Measurements from ENCODE around the gene APOBEC3F.

DNA sequence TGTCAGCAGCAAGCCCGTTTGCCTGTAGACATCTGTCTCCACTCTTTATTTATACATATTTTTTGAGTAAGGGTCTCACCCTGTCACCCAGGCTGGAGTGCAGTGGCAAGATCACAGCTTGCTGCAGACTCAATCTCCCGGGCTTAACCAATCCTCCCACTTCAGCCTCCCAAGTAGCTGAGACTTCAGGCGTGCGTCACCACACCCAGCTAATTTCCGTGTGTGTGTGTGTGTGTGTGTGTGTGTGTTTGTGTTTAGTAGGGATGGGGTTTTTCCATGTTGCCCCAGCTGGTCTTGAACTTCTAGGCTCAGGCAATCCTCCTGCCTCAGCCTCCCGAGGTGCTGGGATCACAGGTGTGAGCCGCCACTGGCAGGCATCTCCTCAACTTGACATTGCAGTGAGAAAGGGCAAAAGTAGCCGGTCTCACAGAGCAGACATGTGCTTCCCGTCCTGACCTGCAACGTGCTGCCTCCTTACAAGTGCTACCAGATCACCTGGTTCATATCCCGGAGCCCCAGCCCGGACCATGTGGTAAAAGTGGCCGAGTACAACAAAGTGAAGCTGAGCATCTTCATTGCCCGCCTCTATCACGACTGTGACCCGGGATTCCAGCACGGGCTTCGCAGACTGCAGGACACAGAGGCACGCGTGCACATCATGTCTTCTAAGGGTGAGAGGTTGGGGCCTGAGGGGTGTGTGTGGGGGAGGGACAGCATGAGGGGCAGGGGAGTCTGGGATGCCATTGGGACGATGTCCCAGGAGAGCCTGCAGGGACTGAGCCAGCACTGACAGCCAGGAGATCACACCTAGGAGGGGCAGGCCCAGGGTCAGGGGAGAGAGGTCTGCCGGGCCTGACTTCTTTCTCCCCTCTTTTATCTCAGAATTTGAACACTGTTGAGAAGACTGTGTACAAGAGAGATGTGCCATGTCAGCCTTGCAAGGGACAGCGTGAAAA, 50.7 kb downstream of the APOBEC3F start:
- TF ChIP-seq POLR2A (IDR thresholded peaks at IDR 0.05; ENCODE audit: low read length) (no peak), GATA1 (IDR thresholded peaks at IDR 0.05; ENCODE audit: low read depth, low read length) (no peak)

Measured in erythroblast (primary cell).